Purkinje cell (primary cell): ENCODE data around the gene VRK2. TPM values are rescaled to one million over a fixed set of nuclear protein-coding genes. Genes with fewer than 3 reads are reported as not detected.

ENCODE experiments used
- polyA plus RNA-seq: library from polyadenylated mRNA; unstranded; fragments of >200 nt; fragmentation: Nextera tagmentation; gene quantifications from 2 replicates; pipeline ENCODE4 v1.2.1, GENCODE V29; 2014

Gene VRK2
- polyA plus RNA-seq: 0.70 and 0.81 TPM in 2 replicates

GRCh38 chr2:58046585-58047372 lies at the start of gene VRK2:
Gene VRK2, plus strand, starts transcription at chr2:58046806. Its CDS starts 2,026 bp downstream, at chr2:58048832.

Other genes starting within 250 kb of the VRK2 start
- gene FANCL, start 194.5 kb downstream of the VRK2 start, polyA plus RNA-seq: 131 and 141 TPM in 2 replicates